ENCODE measurements around the gene MPRIP.
"Not testable (repeated sequence)": the region's sequence is repeated elsewhere in the genome, so short reads cannot be mapped to it uniquely, and the experiment has no call there.

GRCh38 chr17:17009972-17010371 is 32.3 kb upstream of the MPRIP start:
- TF ChIP-seq, protein P1, sequence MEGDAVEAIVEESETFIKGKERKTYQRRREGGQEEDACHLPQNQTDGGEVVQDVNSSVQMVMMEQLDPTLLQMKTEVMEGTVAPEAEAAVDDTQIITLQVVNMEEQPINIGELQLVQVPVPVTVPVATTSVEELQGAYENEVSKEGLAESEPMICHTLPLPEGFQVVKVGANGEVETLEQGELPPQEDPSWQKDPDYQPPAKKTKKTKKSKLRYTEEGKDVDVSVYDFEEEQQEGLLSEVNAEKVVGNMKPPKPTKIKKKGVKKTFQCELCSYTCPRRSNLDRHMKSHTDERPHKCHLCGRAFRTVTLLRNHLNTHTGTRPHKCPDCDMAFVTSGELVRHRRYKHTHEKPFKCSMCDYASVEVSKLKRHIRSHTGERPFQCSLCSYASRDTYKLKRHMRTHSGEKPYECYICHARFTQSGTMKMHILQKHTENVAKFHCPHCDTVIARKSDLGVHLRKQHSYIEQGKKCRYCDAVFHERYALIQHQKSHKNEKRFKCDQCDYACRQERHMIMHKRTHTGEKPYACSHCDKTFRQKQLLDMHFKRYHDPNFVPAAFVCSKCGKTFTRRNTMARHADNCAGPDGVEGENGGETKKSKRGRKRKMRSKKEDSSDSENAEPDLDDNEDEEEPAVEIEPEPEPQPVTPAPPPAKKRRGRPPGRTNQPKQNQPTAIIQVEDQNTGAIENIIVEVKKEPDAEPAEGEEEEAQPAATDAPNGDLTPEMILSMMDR (IDR thresholded peaks at IDR 0.05) = peak in 1 of 6 experiments; percentile 15
- not testable (repeated sequence) for TF ChIP-seq POLR2A (IDR thresholded peaks at IDR 0.05)

Data from esophagus squamous epithelium (tissue), 4 donors.